Thymus (tissue), 11 donors: ENCODE measurements around the gene SH2B2. TPM values are rescaled to one million over a fixed set of nuclear protein-coding genes. Genes with fewer than 3 reads are reported as not detected.

ENCODE experiments used
- DNase-seq, 9 donors: peaks; one replicate each; pipeline ENCODE4 v3.0.0-alpha.2; 2013; ENCODE audit warnings: low spot score in 9 of 9, low read depth in 6 of 9, missing footprints in 1 of 9
- H3K27ac ChIP-seq, 2 donors: one replicate each; pipeline ENCODE4 v1.5.1; 2013; ENCODE audit warnings: control low read depth in 1 of 2, low read depth in 1 of 2, low read length in 1 of 2, mild to moderate bottlenecking in 1 of 2, moderate library complexity in 1 of 2
- H3K27me3 ChIP-seq, 2 donors: one replicate each; pipeline ENCODE4 v1.5.1; 2013; ENCODE audit warnings: low read length in 1 of 2; ENCODE audit not compliant: control insufficient read depth in 2 of 2, insufficient read depth in 1 of 2
- H3K36me3 ChIP-seq, 2 donors: one replicate each; pipeline ENCODE4 v1.5.1; 2013; ENCODE audit warnings: low read length in 1 of 2, mild to moderate bottlenecking in 1 of 2, moderate library complexity in 1 of 2; ENCODE audit not compliant: control insufficient read depth in 2 of 2, insufficient read depth in 2 of 2
- H3K4me1 ChIP-seq, 2 donors: one replicate each; pipeline ENCODE4 v1.5.1; 2013; ENCODE audit warnings: low read length in 2 of 2; ENCODE audit not compliant: control insufficient read depth in 2 of 2, insufficient read depth in 2 of 2
- H3K4me3 ChIP-seq, 2 donors: one replicate each; pipeline ENCODE4 v1.5.1; 2013; ENCODE audit warnings: low read length in 2 of 2, control low read depth in 1 of 2, mild to moderate bottlenecking in 1 of 2
- H3K9me3 ChIP-seq, 2 donors: one replicate each; pipeline ENCODE4 v1.5.1; 2013; ENCODE audit warnings: low read length in 1 of 2, mild to moderate bottlenecking in 1 of 2; ENCODE audit not compliant: control insufficient read depth in 2 of 2, insufficient read depth in 1 of 2
- WGBS: extraction: QIAGEN DNeasy Blood & Tissue Kit; methylation state at CpG from one replicate; pipeline ENCODE4 v1.1.7; 2013; 5-methylcytosine and 5-hydroxymethylcytosine counted together
- polyA plus RNA-seq: library from polyadenylated mRNA; stranded (reverse); fragments of 200-250 nt; gene quantifications from one replicate; pipeline ENCODE4 v1.2.3, GENCODE V29; 2013
- total RNA-seq: library from RNA; stranded (reverse); fragments of 120-200 nt; gene quantifications from one replicate; pipeline ENCODE4 v1.2.4, GENCODE V29; 2013
- donor health status: healthy.

Gene SH2B2
- total and polyA plus RNA-seq, 2 donors, result 0.76 to 3.9 TPM

DNA sequence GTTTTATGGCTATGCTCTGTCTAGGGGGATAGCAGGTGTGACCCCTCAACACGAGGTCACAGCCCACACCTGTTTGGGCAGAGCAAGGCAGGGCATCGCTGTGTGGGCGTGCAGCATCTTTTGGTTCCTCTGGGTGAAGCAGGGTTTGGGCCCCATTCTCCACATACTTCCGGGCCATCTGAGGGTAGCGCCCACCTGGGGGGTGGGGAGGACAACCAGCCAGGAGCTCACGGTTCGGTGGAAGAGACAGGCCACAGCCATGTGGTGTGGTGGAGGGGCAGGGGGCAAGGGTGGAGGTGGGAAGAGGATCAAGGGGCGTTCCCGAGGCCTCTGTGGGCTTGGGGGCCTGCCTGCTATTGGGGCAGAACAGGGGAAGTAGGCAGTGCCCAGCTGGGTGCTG lies 2.4 kb downstream of the SH2B2 start:
- 72% methylated on average over 9 of the region's 9 CpGs for WGBS
- Histone ChIP-seq H3K4me1 (peaks cover 16 to 43% of the 10 kb centered on the region in 2 donors), H3K27me3 (peaks cover 34 to 83% of the 10 kb centered on the region in 2 donors), H3K27ac (no peak overlapping the region), H3K4me3 (no peak overlapping the region), H3K9me3 (no peaks in the 10 kb centered on the region), H3K36me3 (no peaks in the 10 kb centered on the region)
- DNase-seq, result no peak

- Histone ChIP-seq H3K4me3 (no peak overlapping the region), H3K4me1 (peaks cover 16 to 25% of the 10 kb centered on the region in 2 donors), H3K9me3 (no peaks in the 10 kb centered on the region), H3K27ac (no peak overlapping the region), H3K27me3 (peaks cover 20 to 71% of the 10 kb centered on the region in 2 donors), H3K36me3 (no peaks in the 10 kb centered on the region)
- WGBS, result 85% methylated on average over 18 of the region's 18 CpGs
- DNase-seq, result peak in 1 of 9 donors; percentile 49
Measured at GRCh38 chr7:102291056-102291915, 4.6 kb downstream of the SH2B2 start.

GRCh38 chr7:102291916-102292267 lies 5.2 kb downstream of the SH2B2 start:
- no peak overlapping the region for H3K27ac ChIP-seq
- 92% methylated on average over 2 of the region's 2 CpGs for WGBS
- no peaks in the 10 kb centered on the region for H3K9me3 ChIP-seq
- H3K4me3 ChIP-seq, result no peak overlapping the region
- peaks cover 16 to 24% of the 10 kb centered on the region in 2 donors for H3K4me1 ChIP-seq
- no peaks in the 10 kb centered on the region for H3K36me3 ChIP-seq
- H3K27me3 ChIP-seq, result peaks cover 17 to 67% of the 10 kb centered on the region in 2 donors
- DNase-seq, result no peak

DNA sequence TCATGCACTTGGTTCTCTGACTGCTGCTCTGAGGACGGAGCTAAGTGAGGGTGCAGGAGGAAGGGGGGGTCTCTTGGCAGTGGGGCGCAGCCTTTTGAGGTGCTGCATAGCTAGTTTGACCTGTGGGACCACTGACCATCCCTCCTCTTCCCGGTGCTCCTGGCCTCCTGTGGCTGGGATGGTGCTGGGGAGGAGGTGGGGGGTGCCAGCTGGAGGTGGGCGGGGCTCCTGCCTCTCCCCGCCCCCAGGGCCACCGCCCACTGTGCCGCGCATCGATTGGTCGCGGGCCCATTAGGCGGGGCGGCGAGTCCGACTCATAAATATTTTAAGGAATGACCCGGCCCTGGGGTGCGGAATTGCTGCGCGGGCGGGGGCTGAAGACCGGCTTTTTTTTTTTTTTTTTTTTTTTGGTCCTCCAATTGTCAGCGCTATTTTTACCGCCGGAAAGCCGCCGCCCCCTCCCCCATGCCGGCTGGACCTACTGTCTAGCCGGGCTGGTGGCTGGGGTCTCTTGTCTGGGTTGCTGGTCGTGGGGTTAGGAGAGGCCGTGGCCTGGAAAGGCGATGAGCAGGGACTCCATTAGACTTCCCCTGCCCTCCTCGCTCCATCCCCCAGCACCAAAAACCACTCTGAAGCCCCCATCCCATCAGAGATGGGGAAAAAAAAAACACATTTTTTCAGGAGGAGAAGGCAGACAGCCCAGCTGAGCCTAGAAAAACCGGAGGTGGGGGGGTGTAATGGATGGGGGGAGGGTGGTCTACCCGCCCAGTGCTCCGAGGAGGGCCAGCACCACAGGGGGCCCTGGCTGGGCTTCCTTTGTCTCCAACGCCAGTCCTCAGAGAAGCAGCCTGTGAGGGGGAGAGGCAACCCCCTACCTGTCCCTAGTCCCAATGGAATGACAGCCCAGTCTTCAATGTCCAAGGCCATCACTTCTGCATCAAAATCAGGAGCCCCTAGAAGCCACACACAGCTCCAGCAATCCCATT lies 6.4 kb downstream of the SH2B2 start:
- 51% methylated on average over 36 of the region's 36 CpGs for WGBS

GRCh38 chr7:102294589-102294988 lies 7.9 kb downstream of the SH2B2 start:
- peaks cover 0 to 3% of the 10 kb centered on the region in 2 donors for H3K4me1 ChIP-seq
- no peaks in the 10 kb centered on the region for H3K36me3 ChIP-seq
- DNase-seq, result no peak
- H3K9me3 ChIP-seq, result no peaks in the 10 kb centered on the region
- WGBS, result 97% methylated on average over 3 of the region's 3 CpGs
- H3K27ac ChIP-seq, result no peak overlapping the region
- peaks cover 0 to 46% of the 10 kb centered on the region in 2 donors for H3K27me3 ChIP-seq
- H3K4me3 ChIP-seq, result no peak overlapping the region

More for the DNA sequence above, 6.4 kb downstream of the SH2B2 start:
- peaks cover 4 to 14% of the 10 kb centered on the region in 2 donors for H3K4me1 ChIP-seq
- no peaks in the 10 kb centered on the region for H3K36me3 ChIP-seq
- DNase-seq, result no peak
- no peaks in the 10 kb centered on the region for H3K9me3 ChIP-seq
- no peak overlapping the region for H3K27ac ChIP-seq
- no peak overlapping the region for H3K4me3 ChIP-seq
- H3K27me3 ChIP-seq, result peaks cover 5 to 57% of the 10 kb centered on the region in 2 donors

- Histone ChIP-seq H3K9me3 (no peaks in the 10 kb centered on the region), H3K27ac (no peak overlapping the region), H3K36me3 (no peaks in the 10 kb centered on the region), H3K27me3 (peaks cover 0 to 53% of the 10 kb centered on the region in 2 donors), H3K4me1 (peaks cover 0 to 3% of the 10 kb centered on the region in 2 donors), H3K4me3 (no peak overlapping the region)
- 91% methylated on average over 12 of the region's 12 CpGs for WGBS
- DNase-seq, result no peak
Measured at GRCh38 chr7:102295346-102296178, 8.9 kb downstream of the SH2B2 start.

- 95% methylated on average over 6 of the region's 6 CpGs for WGBS
- H3K9me3 ChIP-seq, result no peaks in the 10 kb centered on the region
- no peak overlapping the region for H3K27ac ChIP-seq
- peaks cover 0 to 55% of the 10 kb centered on the region in 2 donors for H3K27me3 ChIP-seq
- no peak for DNase-seq
- no peak overlapping the region for H3K4me3 ChIP-seq
- peaks cover 0 to 3% of the 10 kb centered on the region in 2 donors for H3K4me1 ChIP-seq
- H3K36me3 ChIP-seq, result no peaks in the 10 kb centered on the region
Measured at GRCh38 chr7:102296179-102296438, 9.4 kb downstream of the SH2B2 start.

DNA sequence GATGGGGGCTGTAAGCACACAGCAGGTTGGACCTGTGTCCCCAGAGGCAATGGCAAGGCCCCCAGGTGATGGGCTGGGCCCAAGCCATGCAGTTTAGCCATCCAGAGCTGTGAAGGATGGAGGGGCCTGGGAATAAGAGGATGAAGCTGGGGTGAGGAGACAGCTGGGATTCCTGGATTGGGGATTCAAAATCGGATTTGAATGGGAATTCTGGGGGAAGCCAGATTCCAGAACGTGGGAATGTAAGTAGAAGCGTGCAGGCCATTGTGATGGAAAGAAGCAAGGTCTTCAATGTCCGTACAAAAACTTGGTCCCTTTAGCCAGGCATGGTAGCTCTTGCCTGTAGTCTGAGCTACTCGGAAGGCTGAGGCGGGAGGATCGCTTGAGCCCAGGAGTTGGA lies 9.8 kb downstream of the SH2B2 start:
- no peak for DNase-seq
- Histone ChIP-seq H3K27me3 (peaks cover 0 to 53% of the 10 kb centered on the region in 2 donors), H3K9me3 (no peaks in the 10 kb centered on the region), H3K27ac (no peak overlapping the region), H3K36me3 (no peaks in the 10 kb centered on the region), H3K4me1 (peaks cover 0 to 3% of the 10 kb centered on the region in 2 donors), H3K4me3 (no peak overlapping the region)
- 96% methylated on average over 7 of the region's 7 CpGs for WGBS
